Neural progenitor cell (in vitro differentiated cells): ENCODE data around the gene TBL2. TPM values are rescaled to one million over a fixed set of nuclear protein-coding genes. Genes with fewer than 3 reads are reported as not detected.
"Not testable (repeated sequence)": the region's sequence is repeated elsewhere in the genome, so short reads cannot be mapped to it uniquely, and the experiment has no call there.

ENCODE experiments used
- DNase-seq: peaks from one replicate; pipeline ENCODE4 v3.0.0-alpha.2; 2016; ENCODE audit warnings: low spot score
- H2AFZ ChIP-seq: fragments of 200-600 bp; sonication (generic); replicated peaks from 2 replicates; pipeline ENCODE4 v1.6.1; 2016; ENCODE audit warnings: antibody characterized with exemption
- H3F3A ChIP-seq: fragments of 200-600 bp; sonication (generic); 2 replicates; pipeline ENCODE4 v1.6.1; 2016; ENCODE audit warnings: antibody characterized with exemption, low read depth
- H3K27ac ChIP-seq: fragments of 200-600 bp; sonication (generic); 2 replicates; pipeline ENCODE4 v1.5.1; 2016; ENCODE audit warnings: mild to moderate bottlenecking
- H3K27me3 ChIP-seq: fragments of 200-600 bp; sonication (generic); 2 replicates; pipeline ENCODE4 v1.6.1; 2016; ENCODE audit warnings: mild to moderate bottlenecking, moderate library complexity
- H3K36me3 ChIP-seq: fragments of 200-600 bp; sonication (generic); 2 replicates; pipeline ENCODE4 v1.5.1; 2016
- H3K4me1 ChIP-seq: fragments of 200-600 bp; sonication (generic); 2 replicates; pipeline ENCODE4 v1.6.1; 2016; ENCODE audit warnings: mixed run types
- H3K4me2 ChIP-seq: fragments of 200-600 bp; sonication (generic); 2 replicates; pipeline ENCODE4 v1.6.1; 2016
- H3K4me3 ChIP-seq: fragments of 200-600 bp; sonication (generic); 2 replicates; pipeline ENCODE4 v1.5.1; 2016
- H3K79me2 ChIP-seq: fragments of 200-600 bp; sonication (generic); 2 replicates; pipeline ENCODE4 v1.6.1; 2016; ENCODE audit warnings: low read depth
- H3K9ac ChIP-seq: fragments of 200-600 bp; sonication (generic); 2 replicates; pipeline ENCODE4 v1.6.1; 2016
- H3K9me3 ChIP-seq: fragments of 200-600 bp; sonication (generic); 2 replicates; pipeline ENCODE4 v1.5.1; 2016; ENCODE audit warnings: low read depth
- H4K20me1 ChIP-seq: fragments of 200-600 bp; sonication (generic); 2 replicates; pipeline ENCODE4 v1.6.1; 2016; ENCODE audit warnings: low read depth
- H3K27ac Mint-ChIP-seq: 3 replicates; pipeline ENCODE4 v1.8.0; 2021; ENCODE audit warnings: mixed read lengths
- H3K27me3 Mint-ChIP-seq: 2 replicates; pipeline ENCODE4 v1.8.0; 2022; ENCODE audit warnings: low read depth, mild to moderate bottlenecking, inconsistent platforms, moderate library complexity, mixed read lengths; ENCODE audit not compliant: insufficient read depth
- H3K36me3 Mint-ChIP-seq: 3 replicates; pipeline ENCODE4 v1.8.0; 2021; ENCODE audit warnings: mixed read lengths
- H3K4me1 Mint-ChIP-seq: 3 replicates; pipeline ENCODE4 v1.8.0; 2021; ENCODE audit warnings: mixed read lengths
- H3K4me3 Mint-ChIP-seq: 3 replicates; pipeline ENCODE4 v1.8.0; 2021; ENCODE audit warnings: mild to moderate bottlenecking, moderate library complexity, mixed read lengths
- H3K9me3 Mint-ChIP-seq: 3 replicates; pipeline ENCODE4 v1.8.0; 2020; ENCODE audit warnings: mixed read lengths
- EZH2 ChIP-seq: fragments of 200-600 bp; sonication (generic); IDR thresholded peaks from 2 replicates; pipeline ENCODE4 v1.6.1; 2017; ENCODE audit warnings: antibody characterized with exemption, mild to moderate bottlenecking, moderate library complexity
- EZH2phosphoT487 ChIP-seq: fragments of 200-600 bp; sonication (generic); IDR thresholded peaks from 2 replicates; pipeline ENCODE4 v1.6.1; 2017; ENCODE audit warnings: antibody characterized with exemption
- total RNA-seq: library from RNA; depleted of rRNA; stranded (reverse); fragments of >200 nt; gene quantifications from 2 replicates; pipeline ENCODE4 v1.2.3, GENCODE V29; 2015; ENCODE audit warnings: low replicate concordance
- TF ChIP-seq, protein P1 (sequence below): fragments of 200-600 bp; sonication (generic); IDR thresholded peaks from 2 replicates; pipeline ENCODE4 v1.5.1; 2017; ENCODE audit warnings: antibody characterized with exemption, mild to moderate bottlenecking

TBL2 gene
- total RNA-seq, 1 donor from 2014 or later: 29.0 TPM

GRCh38 chr7:73532224-73532623, 46.2 kb downstream of the TBL2 start:
- Mint-ChIP-seq H3K9me3 (no peaks in the 10 kb centered on the region), H3K27me3 (peaks cover 2% of the 10 kb centered on the region), H3K4me1 (peaks cover 4% of the 10 kb centered on the region), H3K27ac (no peak overlapping the region), H3K36me3 (peaks cover 13% of the 10 kb centered on the region), H3K4me3 (peak overlapping the region; percentile 6)
- Histone ChIP-seq H3K4me3 (no peak overlapping the region), H2AFZ (no peak overlapping the region), H3K79me2 (no peaks in the 10 kb centered on the region), H3K4me1 (no peaks in the 10 kb centered on the region), H3K27me3 (no peaks in the 10 kb centered on the region), H4K20me1 (no peaks in the 10 kb centered on the region), H3K36me3 (no peaks in the 10 kb centered on the region), H3F3A (no peaks in the 10 kb centered on the region), H3K4me2 (no peak overlapping the region), H3K9me3 (no peaks in the 10 kb centered on the region), H3K27ac (no peak overlapping the region), H3K9ac (no peak overlapping the region)
- no peak for DNase-seq
- TF ChIP-seq EZH2: no peak
- TF ChIP-seq, protein P1, sequence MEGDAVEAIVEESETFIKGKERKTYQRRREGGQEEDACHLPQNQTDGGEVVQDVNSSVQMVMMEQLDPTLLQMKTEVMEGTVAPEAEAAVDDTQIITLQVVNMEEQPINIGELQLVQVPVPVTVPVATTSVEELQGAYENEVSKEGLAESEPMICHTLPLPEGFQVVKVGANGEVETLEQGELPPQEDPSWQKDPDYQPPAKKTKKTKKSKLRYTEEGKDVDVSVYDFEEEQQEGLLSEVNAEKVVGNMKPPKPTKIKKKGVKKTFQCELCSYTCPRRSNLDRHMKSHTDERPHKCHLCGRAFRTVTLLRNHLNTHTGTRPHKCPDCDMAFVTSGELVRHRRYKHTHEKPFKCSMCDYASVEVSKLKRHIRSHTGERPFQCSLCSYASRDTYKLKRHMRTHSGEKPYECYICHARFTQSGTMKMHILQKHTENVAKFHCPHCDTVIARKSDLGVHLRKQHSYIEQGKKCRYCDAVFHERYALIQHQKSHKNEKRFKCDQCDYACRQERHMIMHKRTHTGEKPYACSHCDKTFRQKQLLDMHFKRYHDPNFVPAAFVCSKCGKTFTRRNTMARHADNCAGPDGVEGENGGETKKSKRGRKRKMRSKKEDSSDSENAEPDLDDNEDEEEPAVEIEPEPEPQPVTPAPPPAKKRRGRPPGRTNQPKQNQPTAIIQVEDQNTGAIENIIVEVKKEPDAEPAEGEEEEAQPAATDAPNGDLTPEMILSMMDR: no peak
- no peak for TF ChIP-seq EZH2phosphoT487

GRCh38 chr7:73530800-73531199, 47.6 kb downstream of the TBL2 start:
- Histone ChIP-seq H3K4me1 (no peaks in the 10 kb centered on the region), H3K9ac (no peak overlapping the region), H3F3A (peaks cover 3% of the 10 kb centered on the region), H3K4me3 (no peak overlapping the region), H3K27ac (no peak overlapping the region), H2AFZ (no peak overlapping the region), H3K27me3 (no peaks in the 10 kb centered on the region), H3K9me3 (no peaks in the 10 kb centered on the region), H3K79me2 (no peaks in the 10 kb centered on the region), H4K20me1 (no peaks in the 10 kb centered on the region), H3K4me2 (no peak overlapping the region), H3K36me3 (no peaks in the 10 kb centered on the region)
- peaks cover 9% of the 10 kb centered on the region for H3K4me1 Mint-ChIP-seq
- H3K4me3 Mint-ChIP-seq: no peak overlapping the region
- peaks cover 2% of the 10 kb centered on the region for H3K27me3 Mint-ChIP-seq
- no peak for DNase-seq
- TF ChIP-seq EZH2 (no peak), EZH2phosphoT487 (no peak)
- TF ChIP-seq, protein P1: no peak
- H3K27ac Mint-ChIP-seq: no peak overlapping the region
- no peaks in the 10 kb centered on the region for H3K9me3 Mint-ChIP-seq
- peaks cover 4% of the 10 kb centered on the region for H3K36me3 Mint-ChIP-seq

DNA sequence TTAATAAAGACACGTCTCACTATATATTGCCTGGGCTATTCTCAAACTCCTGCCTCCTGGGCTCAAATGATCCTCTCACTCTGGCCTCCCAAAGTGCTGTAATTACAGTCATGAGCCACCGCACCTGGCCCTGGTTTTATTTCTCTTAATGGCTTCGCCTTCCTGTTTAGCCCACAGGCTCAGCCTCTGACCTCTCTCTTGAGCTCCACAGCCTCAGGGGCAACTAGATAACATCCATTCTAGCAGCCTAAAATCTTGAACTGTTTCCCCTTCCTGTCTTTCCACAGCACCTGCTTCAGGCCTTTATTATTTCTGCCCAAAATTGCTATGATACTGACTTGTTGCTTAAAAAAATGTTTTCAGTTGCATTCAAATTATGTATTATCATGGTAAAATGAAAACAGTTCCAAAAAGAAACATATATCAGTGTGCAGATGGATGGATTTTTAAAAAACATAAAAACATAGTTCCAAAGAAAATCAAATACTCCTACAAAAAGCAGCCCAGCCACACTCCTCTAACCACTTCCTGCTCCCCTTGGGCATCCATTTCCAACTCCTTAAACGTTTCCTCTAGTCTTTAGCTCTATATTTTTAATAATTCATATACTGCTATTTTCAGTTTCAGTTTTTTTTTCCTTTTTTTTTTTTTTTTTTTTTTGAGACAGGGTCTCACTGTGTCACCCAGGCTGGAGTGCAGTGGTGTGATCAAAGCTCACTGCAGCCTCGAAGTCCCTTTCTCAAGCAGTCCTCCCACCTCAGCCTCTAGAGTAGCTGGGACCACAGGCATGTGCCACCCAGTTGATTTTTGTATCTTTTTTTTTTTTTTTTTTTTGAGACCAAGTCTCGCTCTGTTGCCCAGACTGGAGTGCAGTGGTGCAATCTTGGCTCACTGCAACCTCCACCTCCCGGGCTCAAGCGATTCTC, 51.2 kb downstream of the TBL2 start:
- Histone ChIP-seq H3K9me3 (no peaks in the 10 kb centered on the region), H3K4me3 (no peak overlapping the region), H3K79me2 (peaks cover 8% of the 10 kb centered on the region), H3K9ac (no peak overlapping the region), H3K4me1 (no peaks in the 10 kb centered on the region), H4K20me1 (no peaks in the 10 kb centered on the region), H2AFZ (no peak overlapping the region), H3K36me3 (no peaks in the 10 kb centered on the region), H3K4me2 (no peak overlapping the region), H3F3A (peaks cover 21% of the 10 kb centered on the region), H3K27ac (no peak overlapping the region), H3K27me3 (no peaks in the 10 kb centered on the region)
- TF ChIP-seq EZH2phosphoT487: no peak
- TF ChIP-seq, protein P1: no peak
- TF ChIP-seq EZH2: no peak
- Mint-ChIP-seq H3K9me3 (no peaks in the 10 kb centered on the region), H3K27me3 (peaks cover 5% of the 10 kb centered on the region), H3K36me3 (peaks cover under 1% of the 10 kb centered on the region), H3K4me1 (peaks cover 11% of the 10 kb centered on the region), H3K27ac (peak overlapping the region; percentile 61), H3K4me3 (no peak overlapping the region)
- DNase-seq: peak; percentile 7

GRCh38 chr7:73526158-73526494, 52.3 kb downstream of the TBL2 start:
- not testable (repeated sequence) for H3K36me3 Mint-ChIP-seq, H3K4me1 ChIP-seq, H3K4me3 ChIP-seq, H3K27ac Mint-ChIP-seq, H3K27ac ChIP-seq, H3K9ac ChIP-seq, H3K9me3 ChIP-seq, H3K4me3 Mint-ChIP-seq, H3K4me2 ChIP-seq, H3K27me3 Mint-ChIP-seq, H4K20me1 ChIP-seq, H3K27me3 ChIP-seq, H3K36me3 ChIP-seq, H3K9me3 Mint-ChIP-seq, H2AFZ ChIP-seq, DNase-seq
- Histone ChIP-seq H3F3A (peaks cover 30% of the 10 kb centered on the region), H3K79me2 (peaks cover 17% of the 10 kb centered on the region)
- H3K4me1 Mint-ChIP-seq: peaks cover 11% of the 10 kb centered on the region
